K562 (cell line): ENCODE measurements around the gene TRIM14. TPM values are rescaled to one million over a fixed set of nuclear protein-coding genes. Genes with fewer than 3 reads are reported as not detected.

ENCODE experiments used
- CCNT2 ChIP-seq: IDR thresholded peaks from 2 replicates; pipeline ENCODE4 v1.6.1; 2011; ENCODE audit warnings: borderline replicate concordance, low read depth, mild to moderate bottlenecking, moderate library complexity, mixed read lengths, low read length; ENCODE audit not compliant: insufficient read length; ENCODE audit errors: extremely low read depth
- DIDO1 ChIP-seq: fragments of 450-650 bp; IDR thresholded peaks from 2 replicates; pipeline ENCODE4 v1.6.1; 2016; ENCODE audit warnings: low read depth, missing biosample characterization, missing genetic modification characterization
- E2F3 ChIP-seq: fragments of 250-450 bp; sonication (Bioruptor Pico); IDR thresholded peaks from 2 replicates; pipeline ENCODE4 v1.4.0; 2020; ENCODE audit warnings: mild to moderate bottlenecking
- ESRRA ChIP-seq: fragments of 450-650 bp; IDR thresholded peaks from 2 replicates; pipeline ENCODE4 v1.6.1; 2014; ENCODE audit warnings: low read depth, mild to moderate bottlenecking, moderate library complexity, borderline replicate concordance
- FOXK2 ChIP-seq, 2 experiments: fragments of 450-650 bp; IDR thresholded peaks in 1 of 2; conservative IDR thresholded peaks in 1 of 2; 2 replicates each; pipeline ENCODE4 v1.6.1; 2016; ENCODE audit warnings: low read depth in 2 of 2, mild to moderate bottlenecking in 1 of 2
- KLF1 ChIP-seq: fragments of 450-650 bp; IDR thresholded peaks from 2 replicates; pipeline ENCODE4 v1.6.1; 2016; ENCODE audit warnings: missing genetic modification characterization, missing compliant biosample characterization
- KLF6 ChIP-seq: fragments of 250-450 bp; sonication (Bioruptor Pico); IDR thresholded peaks from 2 replicates; pipeline ENCODE4 v1.4.0; 2020; ENCODE audit warnings: mild to moderate bottlenecking, moderate library complexity, borderline replicate concordance
- POLR2A ChIP-seq: fragments of 450-650 bp; conservative IDR thresholded peaks from 2 replicates; pipeline ENCODE4 v1.6.1; 2016
- PRDM10 ChIP-seq: fragments of 450-650 bp; IDR thresholded peaks from 2 replicates; pipeline ENCODE4 v1.6.1; 2018; ENCODE audit not compliant: partially characterized antibody
- PTTG1 ChIP-seq: fragments of 450-650 bp; IDR thresholded peaks from 2 replicates; pipeline ENCODE4 v1.6.1; 2016; ENCODE audit warnings: low read depth, mild to moderate bottlenecking, missing genetic modification characterization, missing compliant biosample characterization
- ZNF140 ChIP-seq: fragments of 250-450 bp; sonication (Bioruptor Pico); IDR thresholded peaks from 2 replicates; pipeline ENCODE4 v1.8.0; 2021; ENCODE audit warnings: moderate library complexity, mild to moderate bottlenecking, inconsistent platforms
- ZNF311 ChIP-seq: fragments of 250-450 bp; sonication (Bioruptor Pico); IDR thresholded peaks from 2 replicates; pipeline ENCODE4 v1.4.0; 2020; ENCODE audit warnings: mild to moderate bottlenecking, moderate library complexity
- ZNF668 ChIP-seq: fragments of 250-450 bp; sonication (Bioruptor Pico); IDR thresholded peaks from 2 replicates; pipeline ENCODE4 v1.8.0; 2022; ENCODE audit warnings: mild to moderate bottlenecking, inconsistent platforms
- ZNF707 ChIP-seq: fragments of 250-450 bp; sonication (Bioruptor Pico); conservative IDR thresholded peaks from 2 replicates; pipeline ENCODE4 v1.8.0; 2022; ENCODE audit warnings: inconsistent platforms, mild to moderate bottlenecking, moderate library complexity
- polyA plus RNA-seq, 8 experiments: library from polyadenylated mRNA; depleted of rRNA in 4 of 8; stranded (reverse) in 5 of 8; unstranded in 3 of 8; fragments of >200 nt; fragmentation: Nextera tagmentation in 2 of 8; fragmentation: Illumina TruSeq in 1 of 8; extraction: Ambion mirVana in 2 of 8; extraction: Trizol in 1 of 8; gene quantifications; 2 replicates each; pipeline versions ENCODE4 v1.2.1 to v1.2.3, GENCODE V29; 2011 to 2014; ENCODE audit warnings: inconsistent platforms in 1 of 8, missing spikeins in 1 of 8
- total RNA-seq, 7 experiments: library from RNA; depleted of rRNA in 6 of 7; stranded (reverse); fragments of >200 nt in 6 of 7; fragmentation: Illumina TruSeq in 2 of 7; extraction: Trizol in 2 of 7; gene quantifications; 2 replicates each; pipeline versions ENCODE4 v1.2.1 to v1.2.3, GENCODE V29; 2011 to 2021; ENCODE audit warnings: low replicate concordance in 1 of 7
- TF ChIP-seq, protein P1 (sequence below): fragments of 250-450 bp; sonication (Bioruptor Pico); IDR thresholded peaks from 2 replicates; pipeline ENCODE4 v1.8.0; 2021; ENCODE audit warnings: moderate library complexity, mild to moderate bottlenecking, inconsistent platforms
- TF ChIP-seq, protein P2 (sequence below): fragments of 250-450 bp; sonication (Bioruptor Pico); IDR thresholded peaks from 2 replicates; pipeline ENCODE4 v1.6.1; 2021; ENCODE audit warnings: mild to moderate bottlenecking
- TF ChIP-seq, protein P3 (sequence below), 3 experiments: fragments of 200-800 bp in 1 of 3; fragments of 250-450 bp in 1 of 3; fragments of 450-650 bp in 1 of 3; sonication (Bioruptor Pico) in 1 of 3; sonication (Bioruptor generic) in 1 of 3; formaldehyde crosslinking in 1 of 3; IDR thresholded peaks; 2 replicates each; pipeline versions ENCODE4 v1.6.1 to v1.8.0; 2016 to 2022; ENCODE audit warnings: mild to moderate bottlenecking in 2 of 3, missing genetic modification characterization in 2 of 3, missing compliant biosample characterization in 1 of 3, moderate library complexity in 1 of 3

Gene TRIM14
- total and polyA plus RNA-seq, 9 of the 15 experiments (the other 6 are each of a cell fraction or from before 2014, with no cell fraction given) = 7.6 to 41.0 (median 17.9) TPM

DNA sequence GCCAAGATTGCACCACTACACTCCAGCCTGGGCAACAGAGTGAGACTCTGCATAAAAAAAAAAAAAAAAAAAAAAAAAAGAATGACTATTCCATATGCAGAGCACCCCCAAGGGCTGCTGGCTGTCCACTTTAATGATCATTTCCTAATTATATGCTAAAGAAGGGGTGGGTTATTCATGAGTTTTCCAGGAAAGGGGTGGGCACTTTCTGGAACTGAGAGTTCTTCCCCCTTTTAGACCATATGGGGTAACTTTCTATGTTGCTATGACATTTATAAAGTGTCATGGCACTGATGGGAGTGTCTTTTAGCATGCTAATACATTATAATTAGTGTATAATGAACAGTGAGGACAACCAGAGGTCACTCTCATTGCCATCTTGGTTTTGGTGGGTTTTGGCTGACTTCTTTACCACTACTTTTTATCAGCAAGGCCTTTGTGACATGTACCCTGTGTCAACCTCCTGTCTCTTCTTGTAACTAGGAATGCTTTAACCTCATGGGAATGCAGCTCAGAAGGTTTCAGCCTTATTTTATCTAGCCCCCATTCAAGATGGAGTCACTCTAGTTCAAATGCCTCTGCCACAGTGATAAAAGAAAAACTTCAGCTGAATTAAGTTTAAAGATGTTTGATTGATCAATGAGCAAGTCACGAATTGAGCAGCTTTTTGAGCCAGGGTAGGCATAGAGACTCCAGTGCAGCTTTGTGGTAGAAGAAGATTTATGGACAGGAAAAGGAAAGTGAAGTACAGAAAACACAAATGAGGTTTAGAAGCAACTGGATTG, 69.5 kb downstream of the TRIM14 start (continued):
- TF ChIP-seq, protein P1, sequence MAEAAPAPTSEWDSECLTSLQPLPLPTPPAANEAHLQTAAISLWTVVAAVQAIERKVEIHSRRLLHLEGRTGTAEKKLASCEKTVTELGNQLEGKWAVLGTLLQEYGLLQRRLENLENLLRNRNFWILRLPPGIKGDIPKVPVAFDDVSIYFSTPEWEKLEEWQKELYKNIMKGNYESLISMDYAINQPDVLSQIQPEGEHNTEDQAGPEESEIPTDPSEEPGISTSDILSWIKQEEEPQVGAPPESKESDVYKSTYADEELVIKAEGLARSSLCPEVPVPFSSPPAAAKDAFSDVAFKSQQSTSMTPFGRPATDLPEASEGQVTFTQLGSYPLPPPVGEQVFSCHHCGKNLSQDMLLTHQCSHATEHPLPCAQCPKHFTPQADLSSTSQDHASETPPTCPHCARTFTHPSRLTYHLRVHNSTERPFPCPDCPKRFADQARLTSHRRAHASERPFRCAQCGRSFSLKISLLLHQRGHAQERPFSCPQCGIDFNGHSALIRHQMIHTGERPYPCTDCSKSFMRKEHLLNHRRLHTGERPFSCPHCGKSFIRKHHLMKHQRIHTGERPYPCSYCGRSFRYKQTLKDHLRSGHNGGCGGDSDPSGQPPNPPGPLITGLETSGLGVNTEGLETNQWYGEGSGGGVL (CRISPR knock-in tag) = peak; percentile 82
- TF ChIP-seq ZNF140 (CRISPR knock-in tag) (0 out of 2 replicates have a peak, but pooled peaks have one; percentile 8), ZNF668 (peak; percentile 95), ZNF707 (CRISPR knock-in tag) (peak; percentile 65; the same call in 1 of the 2 replicates), FOXK2 (conservative IDR thresholded peaks at IDR 0.05 in 1 of 2, IDR thresholded peaks at IDR 0.05 in 1 of 2; ENCODE audit: low read depth in 2 of 2) (no peak), PRDM10 (no peak), CCNT2 (no peak), POLR2A (no peak), PTTG1 (peak; percentile 93), KLF6 (CRISPR knock-in tag) (peak; percentile 90; the same call in 1 of the 2 replicates), DIDO1 (peak; percentile 81), ZNF311 (CRISPR knock-in tag) (peak; percentile 92), E2F3 (CRISPR knock-in tag) (0 out of 2 replicates have a peak, but pooled peaks have one; percentile 60), ESRRA (peak; percentile 32; the same call in 1 of the 2 replicates), KLF1 (tag) (0 out of 2 replicates have a peak, but pooled peaks have one; percentile 47)
- TF ChIP-seq, protein P2, sequence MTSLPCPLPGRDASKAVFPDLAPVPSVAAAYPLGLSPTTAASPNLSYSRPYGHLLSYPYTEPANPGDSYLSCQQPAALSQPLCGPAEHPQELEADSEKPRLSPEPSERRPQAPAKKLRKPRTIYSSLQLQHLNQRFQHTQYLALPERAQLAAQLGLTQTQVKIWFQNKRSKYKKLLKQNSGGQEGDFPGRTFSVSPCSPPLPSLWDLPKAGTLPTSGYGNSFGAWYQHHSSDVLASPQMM = no peak
- TF ChIP-seq, protein P3, sequence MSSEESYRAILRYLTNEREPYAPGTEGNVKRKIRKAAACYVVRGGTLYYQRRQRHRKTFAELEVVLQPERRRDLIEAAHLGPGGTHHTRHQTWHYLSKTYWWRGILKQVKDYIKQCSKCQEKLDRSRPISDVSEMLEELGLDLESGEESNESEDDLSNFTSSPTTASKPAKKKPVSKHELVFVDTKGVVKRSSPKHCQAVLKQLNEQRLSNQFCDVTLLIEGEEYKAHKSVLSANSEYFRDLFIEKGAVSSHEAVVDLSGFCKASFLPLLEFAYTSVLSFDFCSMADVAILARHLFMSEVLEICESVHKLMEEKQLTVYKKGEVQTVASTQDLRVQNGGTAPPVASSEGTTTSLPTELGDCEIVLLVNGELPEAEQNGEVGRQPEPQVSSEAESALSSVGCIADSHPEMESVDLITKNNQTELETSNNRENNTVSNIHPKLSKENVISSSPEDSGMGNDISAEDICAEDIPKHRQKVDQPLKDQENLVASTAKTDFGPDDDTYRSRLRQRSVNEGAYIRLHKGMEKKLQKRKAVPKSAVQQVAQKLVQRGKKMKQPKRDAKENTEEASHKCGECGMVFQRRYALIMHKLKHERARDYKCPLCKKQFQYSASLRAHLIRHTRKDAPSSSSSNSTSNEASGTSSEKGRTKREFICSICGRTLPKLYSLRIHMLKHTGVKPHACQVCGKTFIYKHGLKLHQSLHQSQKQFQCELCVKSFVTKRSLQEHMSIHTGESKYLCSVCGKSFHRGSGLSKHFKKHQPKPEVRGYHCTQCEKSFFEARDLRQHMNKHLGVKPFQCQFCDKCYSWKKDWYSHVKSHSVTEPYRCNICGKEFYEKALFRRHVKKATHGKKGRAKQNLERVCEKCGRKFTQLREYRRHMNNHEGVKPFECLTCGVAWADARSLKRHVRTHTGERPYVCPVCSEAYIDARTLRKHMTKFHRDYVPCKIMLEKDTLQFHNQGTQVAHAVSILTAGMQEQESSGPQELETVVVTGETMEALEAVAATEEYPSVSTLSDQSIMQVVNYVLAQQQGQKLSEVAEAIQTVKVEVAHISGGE (CRISPR knock-in tag; IDR thresholded peaks at IDR 0.05) = peak in 1 of 3 experiments; percentile 63; a peak in 1 of 6 replicates
